Kidney (tissue), 14 donors: ENCODE measurements around the gene FGFR3. TPM values are rescaled to one million over a fixed set of nuclear protein-coding genes. Genes with fewer than 3 reads are reported as not detected.

ENCODE experiments used
- DNase-seq, 5 donors: peaks; one replicate each; pipeline ENCODE4 v3.0.0-alpha.2; 2013 to 2020
- FAIRE-seq: peaks from 2 replicates; lab custom pipeline; 2012; peaks lifted over from hg19 to GRCh38; lab: Jason Lieb, UNC
- H3K27ac ChIP-seq, 2 donors: one replicate each; pipeline ENCODE4 v1.7.0; 2013; ENCODE audit warnings: low read depth in 2 of 2, low read length in 2 of 2, inconsistent platforms in 1 of 2
- H3K27me3 ChIP-seq: one replicate; pipeline ENCODE4 v1.7.1; 2013; ENCODE audit warnings: low read length, inconsistent platforms; ENCODE audit not compliant: control insufficient read depth, insufficient read depth
- H3K36me3 ChIP-seq, 3 donors: one replicate each; pipeline versions ENCODE4 v1.7.0 to v1.7.1; 2013; ENCODE audit warnings: low read length in 3 of 3, control low read depth in 1 of 3, inconsistent platforms in 1 of 3; ENCODE audit not compliant: insufficient read depth in 3 of 3, control insufficient read depth in 2 of 3
- H3K4me1 ChIP-seq, 3 donors: one replicate each; pipeline versions ENCODE4 v1.7.0 to v1.7.1; 2013; ENCODE audit warnings: low read length in 3 of 3, inconsistent platforms in 1 of 3, low read depth in 1 of 3; ENCODE audit not compliant: control insufficient read depth in 2 of 3, insufficient read depth in 2 of 3
- H3K4me3 ChIP-seq, 3 donors: one replicate each; pipeline versions ENCODE4 v1.7.0 to v1.8.1; 2013; ENCODE audit warnings: low read length in 3 of 3, control low read depth in 1 of 3, inconsistent platforms in 1 of 3
- H3K9ac ChIP-seq, 3 donors: one replicate each; pipeline versions ENCODE4 v1.7.0 to v1.7.1; 2013; ENCODE audit warnings: low read length in 3 of 3, control low read depth in 1 of 3, inconsistent platforms in 1 of 3
- H3K9me3 ChIP-seq, 3 donors: one replicate each; pipeline versions ENCODE4 v1.7.0 to v1.7.1; 2013; ENCODE audit warnings: low read length in 3 of 3, control low read depth in 1 of 3, inconsistent platforms in 1 of 3; ENCODE audit not compliant: control insufficient read depth in 2 of 3, insufficient read depth in 1 of 3
- CTCF ChIP-seq: IDR thresholded peaks from 3 replicates; pipeline ENCODE4 v1.5.1; 2012; ENCODE audit warnings: mild to moderate bottlenecking, moderate library complexity, borderline replicate concordance; ENCODE audit not compliant: insufficient read depth; ENCODE audit errors: extremely low read depth
- intact Hi-C: fragments of 100-400 bp; cut with DNase I; formaldehyde crosslinking; loops from one replicate; pipeline ENCODE4 v1.11.1; 2022
- polyA plus RNA-seq: library from polyadenylated mRNA; stranded (reverse); fragments of 350-450 nt; fragmentation: Illumina TruSeq; extraction: RNeasy Lipid Tissue Mini Kit (QIAGEN cat#74804); gene quantifications from one replicate; pipeline ENCODE4 v1.2.3, GENCODE V29; 2014; ENCODE audit warnings: low read depth, low replicate concordance; ENCODE audit not compliant: insufficient read depth
- total RNA-seq: library from RNA; stranded (reverse); fragmentation: NEBNext Ultra II Directional; extraction: Animal tissue kit (Norgen Biotek cat#: 25700); gene quantifications from one replicate; pipeline ENCODE4 v1.2.1, GENCODE V29; 2021
- donor health status: control.
- donor health status: control.
- donor health status: control.
- donor health status: control.
- donor health status: control.
- donor health status: DM: yes; HTN: yes; CAD: no.
- donor health status: Normal renal cell carcinoma (clear cell type).

Gene FGFR3
- total and polyA plus RNA-seq, 2 donors from 2014 or later = 25.5 to 28.5 TPM

GRCh38 chr4:1851575-1852410 is 58.7 kb downstream of the FGFR3 start:
- no peak for TF ChIP-seq CTCF
- H3K4me1 ChIP-seq = peaks cover 0 to 32% (median 7%) of the 10 kb centered on the region in 3 donors

GRCh38 chr4:1852904-1853623 is 60.0 kb downstream of the FGFR3 start:
- FAIRE-seq (no peak), DNase-seq (peak in 2 of 5 donors; percentile 33 to 42)
- H3K9ac ChIP-seq = no peak overlapping the region
- peaks cover 0 to 42% (median 7%) of the 10 kb centered on the region in 3 donors for H3K4me1 ChIP-seq
- H3K27ac ChIP-seq = no peak overlapping the region
- H3K9me3 ChIP-seq = no peaks in the 10 kb centered on the region
- no peaks in the 10 kb centered on the region for H3K36me3 ChIP-seq
- no peak overlapping the region for H3K4me3 ChIP-seq
- intact Hi-C loops = no loop called here
- TF ChIP-seq CTCF = no peak
- no peaks in the 10 kb centered on the region for H3K27me3 ChIP-seq

More at GRCh38 chr4:1851575-1852410, 58.7 kb downstream of the FGFR3 start:
- intact Hi-C loops = no loop called here
- H3K27ac ChIP-seq = peak overlapping the region; percentile 59 to 71
- DNase-seq (no peak), FAIRE-seq (no peak)
- H3K27me3 ChIP-seq = no peaks in the 10 kb centered on the region
- H3K9ac ChIP-seq = peak overlapping the region in 1 of 3 donors; percentile 34
- H3K36me3 ChIP-seq = peaks cover 0 to under 1% (median under 1%) of the 10 kb centered on the region in 3 donors
- H3K4me3 ChIP-seq = no peak overlapping the region
- no peaks in the 10 kb centered on the region for H3K9me3 ChIP-seq

- no peaks in the 10 kb centered on the region for H3K27me3 ChIP-seq
- FAIRE-seq (no peak), DNase-seq (no peak)
- H3K36me3 ChIP-seq = no peaks in the 10 kb centered on the region
- H3K9ac ChIP-seq = peak overlapping the region in 1 of 3 donors; percentile 69
- intact Hi-C loops = no loop called here
- TF ChIP-seq CTCF = no peak
- H3K27ac ChIP-seq = no peak overlapping the region
- H3K4me3 ChIP-seq = peak overlapping the region; percentile 58 to 80 (median 73)
- H3K4me1 ChIP-seq = peaks cover 0 to 42% (median 7%) of the 10 kb centered on the region in 3 donors
- no peaks in the 10 kb centered on the region for H3K9me3 ChIP-seq
Observed at GRCh38 chr4:1854752-1855151, 61.7 kb downstream of the FGFR3 start.
